Stimulated activated naive CD8-positive, alpha-beta T cell treated with anti-CD3 and anti-CD28 coated beads, Interleukin-15, amount 100 ng/mL, for 72 hours (primary cell): Measurements from ENCODE around the gene MUC2.

ENCODE experiments used
- ATAC-seq: fragments of 150-1000 bp; cut with Tn5 transposase; 2 replicates; pipeline ENCODE4 v1.10.0; 2021; ENCODE audit warnings: mild to moderate bottlenecking, moderate library complexity
- DNase-seq, 2 donors: peaks; one replicate each; pipeline ENCODE4 v3.0.0; 2021 to 2022
- H3K27ac Mint-ChIP-seq, 2 donors: one replicate each; pipeline ENCODE4 v1.8.0; 2022; ENCODE audit warnings: mild to moderate bottlenecking in 2 of 2, mixed read lengths in 2 of 2, moderate library complexity in 2 of 2
- H3K27me3 Mint-ChIP-seq: one replicate; pipeline ENCODE4 v1.8.0; 2022; ENCODE audit warnings: mixed read lengths
- H3K4me1 Mint-ChIP-seq: one replicate; pipeline ENCODE4 v1.8.0; 2022; ENCODE audit warnings: mild to moderate bottlenecking, mixed read lengths
- H3K4me3 Mint-ChIP-seq, 2 donors: one replicate each; pipeline ENCODE4 v1.8.0; 2022; ENCODE audit warnings: mild to moderate bottlenecking in 2 of 2, mixed read lengths in 2 of 2, moderate library complexity in 1 of 2
- H3K9me3 Mint-ChIP-seq, 2 donors: one replicate each; pipeline ENCODE4 v1.8.0; 2022; ENCODE audit warnings: mixed read lengths in 2 of 2

MUC2 gene

GRCh38 chr11:1071571-1072115, 3.0 kb upstream of the MUC2 start:
- H3K9me3 Mint-ChIP-seq = no peaks in the 10 kb centered on the region
- no peak overlapping the region for H3K4me3 Mint-ChIP-seq
- H3K4me1 Mint-ChIP-seq = no peaks in the 10 kb centered on the region
- no peak for ATAC-seq
- no peak overlapping the region for H3K27ac Mint-ChIP-seq
- DNase-seq = no peak
- H3K27me3 Mint-ChIP-seq = no peaks in the 10 kb centered on the region

GRCh38 chr11:1072116-1072820, 2.4 kb upstream of the MUC2 start:
- ATAC-seq = no peak
- H3K4me1 Mint-ChIP-seq = no peaks in the 10 kb centered on the region
- H3K4me3 Mint-ChIP-seq = no peak overlapping the region
- H3K27ac Mint-ChIP-seq = no peak overlapping the region
- H3K9me3 Mint-ChIP-seq = no peaks in the 10 kb centered on the region
- DNase-seq = no peak
- no peaks in the 10 kb centered on the region for H3K27me3 Mint-ChIP-seq

GRCh38 chr11:1072821-1073231, 1.8 kb upstream of the MUC2 start:
- Mint-ChIP-seq H3K27me3 (no peaks in the 10 kb centered on the region), H3K9me3 (no peaks in the 10 kb centered on the region), H3K4me1 (no peaks in the 10 kb centered on the region), H3K27ac (no peak overlapping the region), H3K4me3 (no peak overlapping the region)
- DNase-seq (peak in 1 of 2 donors; percentile 8), ATAC-seq (no peak)

- Mint-ChIP-seq H3K4me1 (no peaks in the 10 kb centered on the region), H3K27me3 (no peaks in the 10 kb centered on the region), H3K4me3 (no peak overlapping the region), H3K27ac (no peak overlapping the region), H3K9me3 (no peaks in the 10 kb centered on the region)
- peak in 1 of 2 donors; percentile 8 for DNase-seq
- ATAC-seq = no peak
Observed at GRCh38 chr11:1073261-1073724, 1.4 kb upstream of the MUC2 start.

- ATAC-seq = no peak
Observed at GRCh38 chr11:1073851-1074243, 827 bp upstream of the MUC2 start.

GRCh38 chr11:1075341-1075911, 752 bp downstream of the MUC2 start:
- DNase-seq (no peak), ATAC-seq (no peak)
- no peaks in the 10 kb centered on the region for H3K4me1 Mint-ChIP-seq
- no peak overlapping the region for H3K4me3 Mint-ChIP-seq
- H3K27ac Mint-ChIP-seq = no peak overlapping the region
- no peaks in the 10 kb centered on the region for H3K27me3 Mint-ChIP-seq
- no peaks in the 10 kb centered on the region for H3K9me3 Mint-ChIP-seq

More at GRCh38 chr11:1073851-1074243, 827 bp upstream of the MUC2 start:
- Mint-ChIP-seq H3K9me3 (no peaks in the 10 kb centered on the region), H3K27ac (no peak overlapping the region), H3K27me3 (no peaks in the 10 kb centered on the region), H3K4me3 (no peak overlapping the region), H3K4me1 (no peaks in the 10 kb centered on the region)
- peak in 1 of 2 donors; percentile 6 for DNase-seq

- Mint-ChIP-seq H3K4me1 (no peaks in the 10 kb centered on the region), H3K27me3 (no peaks in the 10 kb centered on the region), H3K9me3 (no peaks in the 10 kb centered on the region), H3K27ac (no peak overlapping the region), H3K4me3 (no peak overlapping the region)
- DNase-seq = no peak
- ATAC-seq = peak; percentile 61
Observed at GRCh38 chr11:1076061-1076665, 1.5 kb downstream of the MUC2 start.

- ATAC-seq (peak; percentile 51), DNase-seq (peak in 1 of 2 donors; percentile 8)
- Mint-ChIP-seq H3K27ac (no peak overlapping the region), H3K4me3 (no peak overlapping the region), H3K27me3 (no peaks in the 10 kb centered on the region), H3K9me3 (no peaks in the 10 kb centered on the region), H3K4me1 (no peaks in the 10 kb centered on the region)
Observed at GRCh38 chr11:1077033-1077416, 2.4 kb downstream of the MUC2 start.

GRCh38 chr11:1077417-1078119, 2.9 kb downstream of the MUC2 start:
- no peaks in the 10 kb centered on the region for H3K4me1 Mint-ChIP-seq
- H3K27me3 Mint-ChIP-seq = no peaks in the 10 kb centered on the region
- DNase-seq (peak in 1 of 2 donors; percentile 8), ATAC-seq (peak; percentile 4)
- no peak overlapping the region for H3K27ac Mint-ChIP-seq
- no peaks in the 10 kb centered on the region for H3K9me3 Mint-ChIP-seq
- no peak overlapping the region for H3K4me3 Mint-ChIP-seq

- H3K4me1 Mint-ChIP-seq = no peaks in the 10 kb centered on the region
Observed at GRCh38 chr11:1078191-1078601, 3.5 kb downstream of the MUC2 start.

GRCh38 chr11:1081601-1082311, 7.1 kb downstream of the MUC2 start:
- no peaks in the 10 kb centered on the region for H3K4me1 Mint-ChIP-seq
- H3K4me3 Mint-ChIP-seq = no peak overlapping the region
- no peaks in the 10 kb centered on the region for H3K27me3 Mint-ChIP-seq

More at GRCh38 chr11:1078191-1078601, 3.5 kb downstream of the MUC2 start:
- ATAC-seq (no peak), DNase-seq (peak in 1 of 2 donors; percentile 7)
- Mint-ChIP-seq H3K27ac (no peak overlapping the region), H3K9me3 (no peaks in the 10 kb centered on the region), H3K4me3 (no peak overlapping the region), H3K27me3 (no peaks in the 10 kb centered on the region)

GRCh38 chr11:1082346-1082727, 7.7 kb downstream of the MUC2 start:
- H3K27ac Mint-ChIP-seq = no peak overlapping the region
- H3K9me3 Mint-ChIP-seq = no peaks in the 10 kb centered on the region
- H3K4me1 Mint-ChIP-seq = no peaks in the 10 kb centered on the region
- no peaks in the 10 kb centered on the region for H3K27me3 Mint-ChIP-seq
- no peak for ATAC-seq
- no peak overlapping the region for H3K4me3 Mint-ChIP-seq
- DNase-seq = peak in 1 of 2 donors; percentile 8

More at GRCh38 chr11:1081601-1082311, 7.1 kb downstream of the MUC2 start:
- H3K9me3 Mint-ChIP-seq = no peaks in the 10 kb centered on the region
- peak in 1 of 2 donors; percentile 10 for DNase-seq
- no peak for ATAC-seq
- no peak overlapping the region for H3K27ac Mint-ChIP-seq

- H3K27me3 Mint-ChIP-seq = no peaks in the 10 kb centered on the region
- H3K9me3 Mint-ChIP-seq = no peaks in the 10 kb centered on the region
- H3K27ac Mint-ChIP-seq = no peak overlapping the region
- ATAC-seq = no peak
- no peaks in the 10 kb centered on the region for H3K4me1 Mint-ChIP-seq
- no peak overlapping the region for H3K4me3 Mint-ChIP-seq
- DNase-seq = peak in 1 of 2 donors; percentile 8
Observed at GRCh38 chr11:1082728-1083620, 8.3 kb downstream of the MUC2 start.
